ENCODE measurements around the gene KCNJ1.

The KCNJ1 gene

DNA sequence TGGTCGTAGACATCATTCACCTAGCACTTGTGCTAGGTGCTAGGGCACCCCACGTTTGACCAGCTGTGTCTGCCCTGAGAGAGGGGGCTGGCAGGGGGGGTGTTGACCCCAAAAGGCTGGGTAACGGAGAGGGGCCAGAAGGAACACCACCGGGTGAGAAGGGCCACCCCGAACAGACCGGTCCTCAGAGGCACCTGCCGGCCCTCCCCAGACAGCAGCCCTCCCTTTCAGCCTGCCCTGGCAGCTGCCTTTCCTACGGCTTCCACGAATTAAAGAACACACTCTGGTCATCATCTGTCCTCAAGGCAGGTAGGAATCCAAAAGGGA is 23.1 kb upstream of the KCNJ1 start:
- H3K4me3 ChIP-seq (replicated peaks; ENCODE audit: low read depth, low read length): no peak overlapping the region
- DNase-seq (ENCODE audit: extremely low read depth, insufficient read length): no peak
- TF ChIP-seq, protein P1, sequence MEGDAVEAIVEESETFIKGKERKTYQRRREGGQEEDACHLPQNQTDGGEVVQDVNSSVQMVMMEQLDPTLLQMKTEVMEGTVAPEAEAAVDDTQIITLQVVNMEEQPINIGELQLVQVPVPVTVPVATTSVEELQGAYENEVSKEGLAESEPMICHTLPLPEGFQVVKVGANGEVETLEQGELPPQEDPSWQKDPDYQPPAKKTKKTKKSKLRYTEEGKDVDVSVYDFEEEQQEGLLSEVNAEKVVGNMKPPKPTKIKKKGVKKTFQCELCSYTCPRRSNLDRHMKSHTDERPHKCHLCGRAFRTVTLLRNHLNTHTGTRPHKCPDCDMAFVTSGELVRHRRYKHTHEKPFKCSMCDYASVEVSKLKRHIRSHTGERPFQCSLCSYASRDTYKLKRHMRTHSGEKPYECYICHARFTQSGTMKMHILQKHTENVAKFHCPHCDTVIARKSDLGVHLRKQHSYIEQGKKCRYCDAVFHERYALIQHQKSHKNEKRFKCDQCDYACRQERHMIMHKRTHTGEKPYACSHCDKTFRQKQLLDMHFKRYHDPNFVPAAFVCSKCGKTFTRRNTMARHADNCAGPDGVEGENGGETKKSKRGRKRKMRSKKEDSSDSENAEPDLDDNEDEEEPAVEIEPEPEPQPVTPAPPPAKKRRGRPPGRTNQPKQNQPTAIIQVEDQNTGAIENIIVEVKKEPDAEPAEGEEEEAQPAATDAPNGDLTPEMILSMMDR (IDR thresholded peaks at IDR 0.05; ENCODE audit: insufficient read depth, low read length, poor library complexity, severe bottlenecking): no peak
- H3K27me3 ChIP-seq (replicated peaks; ENCODE audit: control insufficient read depth, insufficient read depth, low read length): peaks cover 1% of the 10 kb centered on the region; the same call in 1 of the 2 replicates
- H3K36me3 ChIP-seq (ENCODE audit: control insufficient read depth, insufficient read depth, low read length): no peaks in the 10 kb centered on the region

DNA sequence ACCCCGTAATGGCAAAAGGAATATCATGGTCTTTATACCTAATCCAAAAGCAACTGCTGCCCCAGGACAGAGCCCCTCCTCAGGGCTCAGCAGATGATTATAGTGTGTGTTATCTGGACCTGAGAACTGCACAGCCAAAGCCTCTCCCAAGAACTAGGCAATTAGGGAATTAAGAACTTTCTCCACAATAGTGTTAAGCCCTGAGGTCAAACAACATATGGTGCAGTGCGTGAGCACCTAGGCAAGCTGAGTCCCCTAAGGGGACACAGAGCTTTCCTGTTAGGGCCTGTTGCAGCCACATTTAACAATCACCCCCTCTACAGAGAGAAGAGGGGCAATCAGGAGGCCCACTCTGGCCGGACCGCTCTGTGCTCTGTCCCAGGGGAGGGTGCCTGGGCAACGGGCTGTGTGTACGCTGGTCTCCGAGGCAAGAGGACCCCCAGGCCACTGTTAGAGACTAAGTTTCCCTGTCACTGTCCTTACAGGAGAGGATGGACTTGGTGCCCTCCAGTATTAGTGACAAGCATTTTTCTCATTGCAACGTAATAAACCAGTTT is 22.6 kb upstream of the KCNJ1 start:
- H3K27me3 ChIP-seq (replicated peaks; ENCODE audit: control insufficient read depth, insufficient read depth, low read length): peaks cover 1% of the 10 kb centered on the region; the same call in 1 of the 2 replicates
- no peak overlapping the region for H3K4me3 ChIP-seq (replicated peaks; ENCODE audit: low read depth, low read length)
- DNase-seq (ENCODE audit: extremely low read depth, insufficient read length): no peak
- H3K36me3 ChIP-seq (ENCODE audit: control insufficient read depth, insufficient read depth, low read length): no peaks in the 10 kb centered on the region
- TF ChIP-seq, protein P1 (IDR thresholded peaks at IDR 0.05; ENCODE audit: insufficient read depth, low read length, poor library complexity, severe bottlenecking): no peak

DNA sequence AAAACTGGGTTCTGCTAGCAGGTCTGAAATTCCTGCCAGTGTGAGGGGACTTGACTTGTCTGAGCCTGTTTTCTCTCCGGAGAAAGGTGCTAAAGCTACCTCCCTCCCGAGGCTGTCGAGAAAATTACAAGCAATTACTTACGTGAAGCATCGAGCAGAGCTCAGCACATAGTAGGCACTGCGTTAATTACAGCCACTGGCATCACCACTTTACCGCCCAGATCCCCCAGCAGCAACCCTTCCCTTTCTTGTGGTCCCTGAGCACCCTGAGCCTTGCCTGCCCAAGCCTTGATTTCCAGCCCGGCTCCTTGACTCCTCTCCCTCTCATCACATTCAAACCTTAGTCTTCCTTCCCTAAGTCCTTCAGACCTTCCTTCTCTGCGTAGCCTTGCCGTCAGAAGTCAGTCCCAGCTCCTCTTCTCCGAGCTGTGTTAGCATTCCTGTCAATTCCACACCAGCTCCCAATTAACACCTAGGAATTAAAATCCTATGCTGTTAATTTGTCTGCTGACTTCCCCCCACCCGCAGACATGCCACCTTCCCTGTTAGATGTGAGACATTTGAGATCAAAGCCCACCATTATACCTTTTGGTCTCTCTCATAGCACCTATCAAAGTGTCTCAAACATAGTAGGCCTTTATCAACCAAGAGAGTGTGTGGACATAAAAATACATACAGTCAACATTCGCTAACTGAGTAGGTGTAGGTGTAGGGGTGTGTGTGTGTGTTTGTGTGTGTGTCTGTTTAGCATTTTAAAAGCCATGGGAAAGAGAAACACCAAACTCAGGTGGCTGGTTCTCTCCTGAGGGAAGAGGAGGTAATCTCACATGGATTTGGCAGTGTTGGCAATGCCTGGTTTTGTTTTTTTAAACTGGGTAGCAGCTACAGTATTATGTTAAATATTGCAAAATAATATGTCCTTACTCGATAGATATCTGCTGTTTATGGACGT is 21.2 kb upstream of the KCNJ1 start:
- no peaks in the 10 kb centered on the region for H3K36me3 ChIP-seq (ENCODE audit: control insufficient read depth, insufficient read depth, low read length)
- DNase-seq (ENCODE audit: extremely low read depth, insufficient read length): no peak
- TF ChIP-seq, protein P1 (IDR thresholded peaks at IDR 0.05; ENCODE audit: insufficient read depth, low read length, poor library complexity, severe bottlenecking): no peak
- peaks cover 3% of the 10 kb centered on the region; the same call in 1 of the 2 replicates for H3K27me3 ChIP-seq (replicated peaks; ENCODE audit: control insufficient read depth, insufficient read depth, low read length)
- no peak overlapping the region for H3K4me3 ChIP-seq (replicated peaks; ENCODE audit: low read depth, low read length)

- TF ChIP-seq, protein P1 (IDR thresholded peaks at IDR 0.05; ENCODE audit: insufficient read depth, low read length, poor library complexity, severe bottlenecking): no peak
- Histone ChIP-seq H3K27me3 (replicated peaks; ENCODE audit: control insufficient read depth, insufficient read depth, low read length) (peaks cover 3% of the 10 kb centered on the region), H3K36me3 (ENCODE audit: control insufficient read depth, insufficient read depth, low read length) (no peaks in the 10 kb centered on the region), H3K4me3 (replicated peaks; ENCODE audit: low read depth, low read length) (no peak overlapping the region)
- DNase-seq (ENCODE audit: extremely low read depth, insufficient read length): no peak
Observed at GRCh38 chr11:128886406-128887124, 19.5 kb upstream of the KCNJ1 start.

DNA sequence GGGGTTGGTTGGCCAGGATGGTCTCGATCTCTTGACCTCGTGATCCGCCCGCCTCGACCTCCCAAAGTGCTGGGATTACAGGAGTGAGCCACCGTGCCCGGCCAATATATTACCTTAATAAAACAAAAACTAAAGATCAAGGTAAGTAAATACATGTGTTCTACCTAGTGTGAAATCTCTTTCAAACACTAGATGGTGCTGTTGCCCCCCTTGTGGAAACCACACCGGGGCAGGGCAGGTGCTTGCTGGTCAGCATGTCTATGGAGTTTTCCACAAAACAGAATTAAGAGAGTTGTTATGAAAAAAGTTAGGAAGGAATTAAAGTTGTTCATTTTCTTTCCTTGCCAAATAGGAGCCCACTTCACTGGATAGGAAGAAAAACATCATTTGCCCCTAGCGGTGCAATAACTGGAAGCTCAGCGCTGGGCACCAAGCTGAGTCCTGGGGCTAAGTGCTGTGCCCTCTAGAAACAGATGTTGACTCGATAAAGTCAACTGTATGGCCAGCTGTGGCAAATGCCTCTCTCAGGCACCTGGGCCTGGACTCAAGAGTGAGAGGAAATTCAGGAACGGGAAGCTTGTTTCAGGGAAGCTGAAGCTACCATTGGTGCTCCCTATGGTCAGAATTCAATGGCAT is 17.7 kb upstream of the KCNJ1 start:
- DNase-seq (ENCODE audit: extremely low read depth, insufficient read length): no peak
- Histone ChIP-seq H3K36me3 (ENCODE audit: control insufficient read depth, insufficient read depth, low read length) (no peaks in the 10 kb centered on the region), H3K27me3 (replicated peaks; ENCODE audit: control insufficient read depth, insufficient read depth, low read length) (peaks cover 2% of the 10 kb centered on the region), H3K4me3 (replicated peaks; ENCODE audit: low read depth, low read length) (no peak overlapping the region)
- TF ChIP-seq, protein P1 (IDR thresholded peaks at IDR 0.05; ENCODE audit: insufficient read depth, low read length, poor library complexity, severe bottlenecking): peak; percentile 70
